Vagina (tissue), 2 donors: Measurements from ENCODE around the gene GLIPR1. TPM values are rescaled to one million over a fixed set of nuclear protein-coding genes. Genes with fewer than 3 reads are reported as not detected.

Experiments used
- DNase-seq, 2 donors: peaks; one replicate each; pipeline ENCODE4 v3.0.0-alpha.2; 2017; ENCODE audit errors: extremely low spot score in 2 of 2
- H3K27ac ChIP-seq: fragments of 200-600 bp; sonication (generic); one replicate; pipeline ENCODE4 v1.5.1; 2019
- H3K27me3 ChIP-seq: fragments of 200-600 bp; sonication (generic); one replicate; pipeline ENCODE4 v1.5.1; 2019
- H3K36me3 ChIP-seq, 2 donors: fragments of 200-600 bp; sonication (generic); one replicate each; pipeline ENCODE4 v1.5.1; 2017 to 2019
- H3K4me1 ChIP-seq: fragments of 200-600 bp; sonication (generic); one replicate; pipeline ENCODE4 v1.5.1; 2019
- H3K4me3 ChIP-seq, 2 donors: fragments of 200-600 bp; sonication (generic); 1 replicate in 1 of 2; 2 replicates in 1 of 2; pipeline ENCODE4 v1.5.1; 2016 to 2019
- H3K9me3 ChIP-seq: fragments of 200-600 bp; sonication (generic); one replicate; pipeline ENCODE4 v1.5.1; 2019
- POLR2AphosphoS5 ChIP-seq, 2 donors: sonication (generic); formaldehyde crosslinking; IDR thresholded peaks; one replicate each; pipeline ENCODE4 v1.9.0; 2017; ENCODE audit warnings: antibody characterized with exemption in 2 of 2, mild to moderate bottlenecking in 2 of 2, low read depth in 1 of 2; ENCODE audit not compliant: insufficient read depth in 1 of 2
- intact Hi-C: fragments of 100-400 bp; cut with DNase I; formaldehyde crosslinking; loops from one replicate; pipeline ENCODE4 v1.15.1; 2023
- total RNA-seq: library from RNA; depleted of rRNA; stranded (reverse); fragments of >200 nt; gene quantifications from one replicate; pipeline ENCODE4 v1.2.3, GENCODE V29; 2016
- TF ChIP-seq, protein P1 (sequence below), 3 experiments: fragments of 450-650 bp in 2 of 3; fragments of 200-600 bp in 1 of 3; sonication (generic) in 1 of 3; IDR thresholded peaks; one replicate each; pipeline ENCODE4 v1.5.1; 2017 to 2019; ENCODE audit warnings: antibody characterized with exemption in 3 of 3, mild to moderate bottlenecking in 2 of 3, moderate library complexity in 2 of 3

The GLIPR1 gene
- total RNA-seq, 1 donor from 2014 or later, result 6.6 TPM

DNA sequence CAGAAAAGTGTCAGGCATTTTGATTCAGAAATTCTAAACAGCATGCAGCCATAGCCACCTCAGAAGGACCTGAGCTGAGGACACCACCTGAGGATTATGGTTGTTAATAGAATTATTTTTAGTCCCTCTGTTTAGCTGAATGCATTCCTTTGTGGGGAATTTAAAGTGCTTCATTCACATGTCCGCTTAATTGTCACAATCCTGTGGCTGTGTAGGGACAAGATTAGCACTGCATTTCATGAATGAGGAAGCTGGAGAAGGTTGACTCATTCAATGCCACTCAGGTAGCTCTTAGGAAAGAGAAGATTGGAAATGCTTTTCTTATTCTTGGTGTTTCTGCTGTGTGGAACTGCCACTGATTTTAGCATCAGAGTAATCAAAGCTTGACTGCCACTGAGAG, 72.8 kb downstream of the GLIPR1 start:
- Histone ChIP-seq H3K27ac (no peak overlapping the region), H3K4me3 (no peak overlapping the region), H3K9me3 (no peaks in the 10 kb centered on the region), H3K27me3 (no peaks in the 10 kb centered on the region), H3K4me1 (peaks cover 19% of the 10 kb centered on the region), H3K36me3 (no peaks in the 10 kb centered on the region)
- intact Hi-C loops, result no loop called here
- DNase-seq, result no peak
- no peak for TF ChIP-seq POLR2AphosphoS5 (IDR thresholded peaks at IDR 0.05; ENCODE audit: insufficient read depth in 1 of 2, low read depth in 1 of 2)
- TF ChIP-seq, protein P1, sequence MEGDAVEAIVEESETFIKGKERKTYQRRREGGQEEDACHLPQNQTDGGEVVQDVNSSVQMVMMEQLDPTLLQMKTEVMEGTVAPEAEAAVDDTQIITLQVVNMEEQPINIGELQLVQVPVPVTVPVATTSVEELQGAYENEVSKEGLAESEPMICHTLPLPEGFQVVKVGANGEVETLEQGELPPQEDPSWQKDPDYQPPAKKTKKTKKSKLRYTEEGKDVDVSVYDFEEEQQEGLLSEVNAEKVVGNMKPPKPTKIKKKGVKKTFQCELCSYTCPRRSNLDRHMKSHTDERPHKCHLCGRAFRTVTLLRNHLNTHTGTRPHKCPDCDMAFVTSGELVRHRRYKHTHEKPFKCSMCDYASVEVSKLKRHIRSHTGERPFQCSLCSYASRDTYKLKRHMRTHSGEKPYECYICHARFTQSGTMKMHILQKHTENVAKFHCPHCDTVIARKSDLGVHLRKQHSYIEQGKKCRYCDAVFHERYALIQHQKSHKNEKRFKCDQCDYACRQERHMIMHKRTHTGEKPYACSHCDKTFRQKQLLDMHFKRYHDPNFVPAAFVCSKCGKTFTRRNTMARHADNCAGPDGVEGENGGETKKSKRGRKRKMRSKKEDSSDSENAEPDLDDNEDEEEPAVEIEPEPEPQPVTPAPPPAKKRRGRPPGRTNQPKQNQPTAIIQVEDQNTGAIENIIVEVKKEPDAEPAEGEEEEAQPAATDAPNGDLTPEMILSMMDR (IDR thresholded peaks at IDR 0.05), result no peak

Other genes starting within 250 kb of the GLIPR1 start
- 24.6 TPM for gene CAPS2, start 150.4 kb upstream of the GLIPR1 start, total RNA-seq
- gene GLIPR1L1, start 146.1 kb upstream of the GLIPR1 start, total RNA-seq, result not detected
- gene GLIPR1L2, start 89.7 kb upstream of the GLIPR1 start, total RNA-seq, result 1.2 TPM
- 21.4 TPM for gene KRR1, start 30.9 kb downstream of the GLIPR1 start, total RNA-seq